HepG2 (cell line): ENCODE results near the gene TSHZ2. TPM values are rescaled to one million over a fixed set of nuclear protein-coding genes. Genes with fewer than 3 reads are reported as not detected.

Source experiments
- ATAC-seq: fragments of 200-7000 bp; cut with Tn5 transposase; 3 replicates; pipeline ENCODE4 v1.9.1; 2020; ENCODE audit warnings: mild to moderate bottlenecking, moderate library complexity
- BruUV-seq: library from RNA; stranded (reverse); fragments of 400-500 nt; replicated peaks from 2 replicates; lab custom pipeline; 2021; lab: Mats Ljungman, UMichigan
- CTCF ChIA-PET: fragments of 300-600 bp; formaldehyde crosslinking; extraction: SDS; loops from one replicate; lab custom pipeline; 2021; ENCODE audit warnings: low total read pairs, inconsistent platforms, low intra/inter-chr PET ratio; lab: Yijun Ruan, JAX
- POLR2A ChIA-PET: fragments of 350-600 bp; sonication (Branson Sonifier 250); formaldehyde crosslinking; loops from one replicate; lab custom pipeline; 2020; ENCODE audit warnings: antibody characterized with exemption, inconsistent platforms; lab: Yijun Ruan, JAX
- DNase-seq: peaks from one replicate; pipeline ENCODE4 v3.0.0-alpha.2; 2015; ENCODE audit warnings: low spot score
- FAIRE-seq: peaks from 3 replicates; lab custom pipeline; 2011; peaks lifted over from hg19 to GRCh38; lab: Jason Lieb, UNC
- H2AFZ ChIP-seq: one replicate; pipeline ENCODE4 v1.6.1; 2011; ENCODE audit warnings: low read length, inconsistent platforms
- H3K27ac ChIP-seq: fragments of 300-600 bp; 3 replicates; pipeline ENCODE4 v1.8.0; 2011; ENCODE audit warnings: mixed run types, mild to moderate bottlenecking, mixed read lengths, low read length, inconsistent platforms; ENCODE audit not compliant: insufficient read depth; ENCODE audit errors: extremely low read length
- H3K27me3 ChIP-seq, 2 experiments: fragments of 200-600 bp in 1 of 2; 2 replicates in 1 of 2; 3 replicates in 1 of 2; pipeline versions ENCODE4 v1.6.0 to v1.8.0; 2011; ENCODE audit warnings: low read length in 2 of 2, mild to moderate bottlenecking in 2 of 2, moderate library complexity in 2 of 2, inconsistent platforms in 1 of 2; ENCODE audit not compliant: insufficient read depth in 2 of 2, control insufficient read depth in 1 of 2
- H3K36me3 ChIP-seq, 2 experiments: fragments of 200-600 bp in 1 of 2; replicated peaks in 1 of 2; 2 replicates in 1 of 2; 3 replicates in 1 of 2; pipeline versions ENCODE4 v1.5.1 to v1.8.0; 2011; ENCODE audit warnings: low read length in 2 of 2, inconsistent platforms in 1 of 2; ENCODE audit not compliant: insufficient read depth in 2 of 2, control insufficient read depth in 1 of 2
- H3K4me1 ChIP-seq: 2 replicates; pipeline ENCODE4 v1.5.1; 2012; ENCODE audit warnings: low read length, inconsistent platforms; ENCODE audit not compliant: insufficient read depth
- H3K4me2 ChIP-seq: 2 replicates; pipeline ENCODE4 v1.6.0; 2011; ENCODE audit warnings: low read depth, low read length, inconsistent platforms
- H3K4me3 ChIP-seq, 3 experiments: fragments of 200-600 bp in 1 of 3; sonication (generic), shearing (Covaris generic) in 1 of 3; replicated peaks in 1 of 3; 2 replicates each; pipeline ENCODE4 v1.5.1; 2011 to 2016; ENCODE audit warnings: low read length in 3 of 3, inconsistent platforms in 2 of 3, low read depth in 2 of 3, mild to moderate bottlenecking in 2 of 3, control low read depth in 1 of 3, mixed read lengths in 1 of 3; ENCODE audit not compliant: insufficient read depth in 1 of 3
- H3K79me2 ChIP-seq: one replicate; pipeline ENCODE4 v1.6.1; 2011; ENCODE audit warnings: low read length, inconsistent platforms; ENCODE audit not compliant: insufficient read depth
- H3K9ac ChIP-seq: 2 replicates; pipeline ENCODE4 v1.6.0; 2011; ENCODE audit warnings: mild to moderate bottlenecking, low read depth, low read length, inconsistent platforms; ENCODE audit not compliant: insufficient read depth
- H3K9me3 ChIP-seq: 2 replicates; pipeline ENCODE4 v1.5.1; 2012; ENCODE audit warnings: mild to moderate bottlenecking, low read length
- H4K20me1 ChIP-seq: 2 replicates; pipeline ENCODE4 v1.6.0; 2011; ENCODE audit warnings: inconsistent platforms, mild to moderate bottlenecking, low read length, moderate library complexity; ENCODE audit not compliant: insufficient read depth
- EHMT2 ChIP-seq: fragments of 200-600 bp; sonication (generic); IDR thresholded peaks from 2 replicates; pipeline ENCODE4 v1.7.0; 2017; ENCODE audit warnings: antibody characterized with exemption, low read depth, low read length, borderline replicate concordance
- GZF1 ChIP-seq: sonication (generic); formaldehyde crosslinking; IDR thresholded peaks from 2 replicates; pipeline ENCODE4 v1.5.1; 2020; ENCODE audit warnings: mild to moderate bottlenecking, missing genetic modification reagents
- HNF1A ChIP-seq, 2 experiments: sonication (generic) in 1 of 2; formaldehyde crosslinking in 1 of 2; IDR thresholded peaks; 2 replicates each; pipeline versions ENCODE4 v1.4.0 to v1.6.1; 2016 to 2020; ENCODE audit warnings: borderline replicate concordance in 1 of 2, low read depth in 1 of 2, mild to moderate bottlenecking in 1 of 2, missing genetic modification reagents in 1 of 2
- HNF1B ChIP-seq: sonication (generic); formaldehyde crosslinking; IDR thresholded peaks from 2 replicates; pipeline ENCODE4 v1.5.1; 2020; ENCODE audit warnings: mild to moderate bottlenecking, moderate library complexity, missing genetic modification reagents
- KLF9 ChIP-seq: IDR thresholded peaks from 2 replicates; pipeline ENCODE4 v1.6.1; 2016; ENCODE audit warnings: low read depth
- NFAT5 ChIP-seq: sonication (generic); formaldehyde crosslinking; IDR thresholded peaks from 2 replicates; pipeline ENCODE4 v1.4.0; 2020; ENCODE audit warnings: missing genetic modification reagents
- ZKSCAN1 ChIP-seq: fragments of 150-350 bp; IDR thresholded peaks from 2 replicates; pipeline ENCODE4 v1.6.1; 2014; ENCODE audit warnings: low read length
- ZNF770 ChIP-seq: sonication (generic); formaldehyde crosslinking; IDR thresholded peaks from 2 replicates; pipeline ENCODE4 v1.5.0; 2020; ENCODE audit warnings: mild to moderate bottlenecking, missing genetic modification reagents
- WGBS: methylation state at CpG from one replicate; pipeline ENCODE4 v1.1.6; 2017; ENCODE audit warnings: low lambda C conversion rate; 5-methylcytosine and 5-hydroxymethylcytosine counted together
- in situ Hi-C: cut with HindIII; loops from 2 replicates; pipeline ENCODE4 v1.10.0; 2017; ENCODE audit warnings: low pct_unique_long_range_greater_than_20kb; ENCODE audit not compliant: extremely low pct_ligation_motif_present
- intact Hi-C: fragments of 100-400 bp; cut with micrococcal nuclease; formaldehyde crosslinking; loops from one replicate; pipeline ENCODE4 v1.10.0; 2022; ENCODE audit not compliant: unreplicated experiment
- polyA plus RNA-seq, 8 experiments: library from polyadenylated mRNA; depleted of rRNA in 3 of 8; stranded (reverse) in 7 of 8; unstranded in 1 of 8; fragments of >200 nt; fragmentation: Illumina TruSeq in 4 of 8; extraction: Trizol in 4 of 8; gene quantifications; 2 replicates each; pipeline versions ENCODE4 v1.2.1 to v1.2.3, GENCODE V29; 2011 to 2016; ENCODE audit warnings: low read depth in 4 of 8, missing spikeins in 1 of 8, mixed read lengths in 1 of 8; ENCODE audit not compliant: insufficient read depth in 1 of 8
- total RNA-seq, 5 experiments: library from RNA; depleted of rRNA; stranded (reverse); fragments of >200 nt; fragmentation: Illumina TruSeq; extraction: Trizol; gene quantifications; 2 replicates each; pipeline ENCODE4 v1.2.3, GENCODE V29; 2016; ENCODE audit warnings: low read depth in 1 of 5

The TSHZ2 gene
- total and polyA plus RNA-seq, 2 of the 13 experiments (the other 11 are each of a cell fraction or from before 2014, with no cell fraction given), result 0.01 TPM; not detected in 1

GRCh38 chr20:53495398-53496092, 523.4 kb downstream of the TSHZ2 start:
- H3K27me3 ChIP-seq, result no peaks in the 10 kb centered on the region
- H3K4me3 ChIP-seq, result no peak overlapping the region
- ChIA-PET POLR2A (no interaction called here), CTCF (no interaction called here)
- H2AFZ ChIP-seq, result no peak overlapping the region
- intact Hi-C loops, result no loop called here
- H3K9me3 ChIP-seq, result no peaks in the 10 kb centered on the region
- H3K27ac ChIP-seq, result no peak overlapping the region
- H3K79me2 ChIP-seq, result peaks cover 2% of the 10 kb centered on the region
- ATAC-seq (no peak), FAIRE-seq (no peak), DNase-seq (no peak)
- no peak overlapping the region for H3K9ac ChIP-seq
- in situ Hi-C loops, result no loop called here
- no peaks in the 10 kb centered on the region; a peak in 1 of 5 replicates for H3K36me3 ChIP-seq
- no peak overlapping the region for H3K4me2 ChIP-seq
- peaks cover 26% of the 10 kb centered on the region for H3K4me1 ChIP-seq
- 61% methylated on average over 14 of the region's 14 CpGs for WGBS
- BruUV-seq, result no TSS peak
- H4K20me1 ChIP-seq, result no peaks in the 10 kb centered on the region
- TF ChIP-seq HNF1B (no peak), NFAT5 (CRISPR knock-in tag) (no peak), ZNF770 (no peak), EHMT2 (no peak), HNF1A (IDR thresholded peaks at IDR 0.05; ENCODE audit: low read depth) (no peak), HNF1A (CRISPR knock-in tag; IDR thresholded peaks at IDR 0.05; ENCODE audit: borderline replicate concordance) (no peak), ZKSCAN1 (0 out of 2 replicates have a peak, but pooled peaks have one; percentile 62), GZF1 (CRISPR knock-in tag) (no peak), KLF9 (CRISPR knock-in tag) (no peak)
